K562 (cell line): Measurements from ENCODE around the gene CCDC174. TPM values are rescaled to one million over a fixed set of nuclear protein-coding genes. Genes with fewer than 3 reads are reported as not detected.
A peak's percentile ranks its signal among the peaks of the same experiment; 100 is the strongest.

ENCODE experiments used
- CREB1 ChIP-seq, 2 experiments: sonication (generic) in 1 of 2; formaldehyde crosslinking in 1 of 2; IDR thresholded peaks; 2 replicates each; pipeline versions ENCODE4 v1.6.1 to v1.8.0; 2012 to 2022; ENCODE audit warnings: inconsistent platforms in 1 of 2, mild to moderate bottlenecking in 1 of 2, missing genetic modification reagents in 1 of 2, moderate library complexity in 1 of 2
- ETV1 ChIP-seq: fragments of 450-650 bp; conservative IDR thresholded peaks from 2 replicates; pipeline ENCODE4 v1.6.1; 2016; ENCODE audit warnings: missing genetic modification characterization, control low read depth, low read depth, missing compliant biosample characterization
- HDAC8 ChIP-seq: fragments of 450-650 bp; IDR thresholded peaks from 2 replicates; pipeline ENCODE4 v1.6.1; 2016; ENCODE audit warnings: mild to moderate bottlenecking, missing genetic modification characterization, moderate library complexity, missing compliant biosample characterization
- IRF9 ChIP-seq: fragments of 450-650 bp; IDR thresholded peaks from 2 replicates; pipeline ENCODE4 v1.6.1; 2016; ENCODE audit warnings: missing biosample characterization, missing genetic modification characterization
- MAX ChIP-seq: sonication (generic); formaldehyde crosslinking; IDR thresholded peaks from 2 replicates; pipeline ENCODE4 v1.9.0; 2022; ENCODE audit warnings: mild to moderate bottlenecking, missing genetic modification reagents
- OTX1 ChIP-seq: fragments of 450-650 bp; formaldehyde crosslinking; IDR thresholded peaks from 2 replicates; pipeline ENCODE4 v1.4.0; 2022; ENCODE audit warnings: mild to moderate bottlenecking
- POLR2H ChIP-seq: IDR thresholded peaks from 2 replicates; pipeline ENCODE4 v1.6.1; 2016; ENCODE audit warnings: missing genetic modification characterization, low read depth, mild to moderate bottlenecking, control low read depth, missing compliant biosample characterization, moderate library complexity
- TBP ChIP-seq: optimal IDR thresholded peaks from 2 replicates; pipeline ENCODE3; 2011; ENCODE audit warnings: low read depth, low read length, improper control_type of control experiment
- USF1 ChIP-seq: sonication (generic); formaldehyde crosslinking; IDR thresholded peaks from 2 replicates; pipeline ENCODE4 v1.9.0; 2022; ENCODE audit warnings: mild to moderate bottlenecking, missing genetic modification reagents
- ZBTB11 ChIP-seq, 3 experiments: fragments of 200-800 bp in 1 of 3; fragments of 250-450 bp in 1 of 3; fragments of 450-650 bp in 1 of 3; sonication (Bioruptor Pico) in 1 of 3; sonication (Bioruptor generic) in 1 of 3; formaldehyde crosslinking in 1 of 3; IDR thresholded peaks; 2 replicates each; pipeline versions ENCODE4 v1.6.1 to v1.8.0; 2016 to 2022; ENCODE audit warnings: mild to moderate bottlenecking in 2 of 3, missing genetic modification characterization in 2 of 3, missing compliant biosample characterization in 1 of 3, moderate library complexity in 1 of 3
- ZKSCAN8 ChIP-seq: fragments of 200-800 bp; sonication (Bioruptor generic); IDR thresholded peaks from 2 replicates; pipeline ENCODE4 v1.6.1; 2016; ENCODE audit warnings: missing genetic modification characterization, missing compliant biosample characterization
- ZNF592 ChIP-seq: fragments of 450-650 bp; IDR thresholded peaks from 2 replicates; pipeline ENCODE4 v1.6.1; 2017; ENCODE audit warnings: antibody characterized with exemption, mild to moderate bottlenecking
- polyA plus RNA-seq, 8 experiments: library from polyadenylated mRNA; depleted of rRNA in 4 of 8; stranded (reverse) in 5 of 8; unstranded in 3 of 8; fragments of >200 nt; fragmentation: Nextera tagmentation in 2 of 8; fragmentation: Illumina TruSeq in 1 of 8; extraction: Ambion mirVana in 2 of 8; extraction: Trizol in 1 of 8; gene quantifications; 2 replicates each; pipeline versions ENCODE4 v1.2.1 to v1.2.3, GENCODE V29; 2011 to 2014; ENCODE audit warnings: inconsistent platforms in 1 of 8, missing spikeins in 1 of 8
- total RNA-seq, 7 experiments: library from RNA; depleted of rRNA in 6 of 7; stranded (reverse); fragments of >200 nt in 6 of 7; fragmentation: Illumina TruSeq in 2 of 7; extraction: Trizol in 2 of 7; gene quantifications; 2 replicates each; pipeline versions ENCODE4 v1.2.1 to v1.2.3, GENCODE V29; 2011 to 2021; ENCODE audit warnings: low replicate concordance in 1 of 7

Gene CCDC174
- total and polyA plus RNA-seq, 9 of the 15 experiments (the other 6 are each of a cell fraction or from before 2014, with no cell fraction given), result 7.4 to 41.0 (median 28.5) TPM

GRCh38 chr3:14646589-14647413 is 4.8 kb upstream of the CCDC174 start (continued):
- TF ChIP-seq ETV1 (tag) (peak; percentile 59; the same call in 1 of the 2 replicates), TBP (peak; percentile 37), CREB1 (IDR thresholded peaks at IDR 0.05) (no peak), CREB1 (CRISPR knock-in tag; IDR thresholded peaks at IDR 0.05) (peak; percentile 57), OTX1 (CRISPR knock-in tag) (0 out of 2 replicates have a peak, but pooled peaks have one; percentile 13), ZBTB11 (CRISPR knock-in tag; IDR thresholded peaks at IDR 0.05) (0 out of 6 replicates have a peak, but pooled peaks of 1 of the 3 experiments have one; percentile 71), ZNF592 (peak; percentile 73; the same call in 1 of the 2 replicates), HDAC8 (tag) (peak; percentile 17; the same call in 1 of the 2 replicates), IRF9 (tag) (peak; percentile 28), MAX (CRISPR knock-in tag) (0 out of 2 replicates have a peak, but pooled peaks have one; percentile 11), USF1 (CRISPR knock-in tag) (peak; percentile 33; the same call in 1 of the 2 replicates), POLR2H (tag) (peak; percentile 93), ZKSCAN8 (CRISPR knock-in tag) (peak; percentile 79)
